Activated T-helper 1 cell treated with Interleukin-2 at 50 U/mL for 16 hours (primary cell): Measurements from ENCODE around the gene TANGO2.

ENCODE experiments used
- DNase-seq: peaks from one replicate; pipeline ENCODE4 v3.0.0-alpha.2; 2020; ENCODE audit warnings: low read depth

Gene TANGO2

GRCh38 chr22:19983741-19984140 is 37.2 kb upstream of the TANGO2 start:
- DNase-seq: no peak

DNA sequence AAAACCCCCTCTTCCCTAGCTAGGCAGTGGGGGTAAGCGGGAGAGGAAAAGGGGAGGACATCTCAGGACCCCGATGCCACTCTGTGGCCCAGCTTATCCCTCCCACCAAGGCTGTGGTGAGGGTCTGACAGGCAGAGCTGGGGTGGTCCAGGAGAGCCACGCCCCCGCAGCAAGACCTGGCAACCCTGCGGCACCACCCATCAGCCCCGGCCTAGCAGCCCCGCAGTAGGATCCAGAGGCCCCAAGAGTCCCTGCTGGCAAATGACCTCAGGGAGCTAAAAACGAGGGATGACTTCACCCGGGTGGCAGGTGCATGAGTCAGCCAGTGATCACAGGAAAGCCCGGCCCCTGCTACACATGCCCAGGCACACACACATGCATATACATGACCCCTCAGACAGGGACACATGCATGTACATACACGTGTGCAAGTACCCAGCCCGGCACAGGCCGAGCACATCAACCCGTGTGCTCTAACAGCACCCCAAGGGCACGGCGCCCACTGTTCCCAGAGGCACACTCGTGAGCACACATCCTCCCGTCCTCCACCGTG is 36.6 kb upstream of the TANGO2 start:
- DNase-seq: no peak

- no peak for DNase-seq
Observed at GRCh38 chr22:19984851-19985811, 35.8 kb upstream of the TANGO2 start.

DNA sequence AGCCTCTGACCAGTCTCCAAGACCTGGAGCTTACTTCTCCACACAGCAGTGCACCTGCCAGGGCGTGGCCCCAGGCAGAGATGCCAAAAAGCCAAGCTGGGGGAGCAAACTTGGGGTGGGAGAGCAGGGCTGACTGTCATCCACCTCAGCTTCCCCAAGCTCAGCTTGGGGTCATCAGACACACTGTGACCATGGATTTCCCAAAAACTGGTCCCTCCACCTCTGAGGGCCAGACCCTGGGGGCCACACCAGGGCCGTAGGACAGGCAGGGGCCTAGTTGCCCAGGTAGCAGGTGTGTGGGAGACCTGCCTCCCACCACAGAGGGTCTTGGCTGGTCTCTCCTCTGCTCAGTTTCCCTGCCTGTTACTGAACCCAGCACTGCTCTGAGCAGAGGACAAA is 34.9 kb upstream of the TANGO2 start:
- no peak for DNase-seq

DNA sequence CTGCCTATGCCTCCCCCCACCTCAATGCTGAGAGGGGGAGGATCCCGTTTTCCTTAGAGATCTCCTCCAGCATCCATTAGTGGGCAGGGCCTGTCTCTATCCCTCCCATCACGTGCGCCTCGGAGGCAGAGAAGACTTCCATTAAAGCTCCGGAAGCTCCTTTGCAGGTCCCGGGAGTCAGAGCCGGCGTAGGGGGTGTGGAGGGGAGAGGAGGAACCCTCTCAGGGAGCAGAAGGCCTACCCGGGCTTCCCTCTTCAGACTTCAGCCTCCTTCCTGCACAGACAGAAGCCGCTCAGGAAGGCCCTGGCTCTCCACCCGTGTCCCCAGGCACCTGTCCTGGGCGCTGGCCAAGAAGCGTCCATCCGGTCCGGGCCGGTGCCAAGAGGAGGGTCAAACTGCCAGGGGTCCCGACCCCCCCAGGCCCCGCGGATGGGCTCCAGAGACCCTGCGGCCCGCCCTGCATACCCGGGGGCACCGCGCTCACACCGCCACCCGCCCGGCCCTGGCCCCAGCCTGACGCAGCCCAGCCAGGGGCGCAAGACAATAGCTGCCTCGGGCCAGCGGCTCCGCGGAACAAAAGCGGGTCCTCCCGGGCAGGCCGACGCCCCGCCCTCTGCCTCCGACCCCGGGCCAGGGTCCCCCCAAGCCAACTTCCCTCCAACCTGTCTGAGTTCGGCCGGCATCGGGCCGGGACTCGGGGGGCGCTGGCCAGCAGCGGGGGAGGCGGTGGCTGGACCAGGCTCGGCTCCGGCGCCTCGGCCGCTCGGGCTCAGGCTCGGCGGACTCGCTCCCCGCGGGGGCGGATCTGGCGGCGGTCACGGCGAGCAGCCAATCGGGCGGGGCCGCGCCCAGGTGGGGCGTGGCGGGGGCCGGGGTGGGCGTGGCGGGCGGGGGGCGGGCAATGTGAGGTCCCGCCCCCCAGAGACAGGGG is 34.2 kb upstream of the TANGO2 start:
- peak; percentile 50 for DNase-seq

DNA sequence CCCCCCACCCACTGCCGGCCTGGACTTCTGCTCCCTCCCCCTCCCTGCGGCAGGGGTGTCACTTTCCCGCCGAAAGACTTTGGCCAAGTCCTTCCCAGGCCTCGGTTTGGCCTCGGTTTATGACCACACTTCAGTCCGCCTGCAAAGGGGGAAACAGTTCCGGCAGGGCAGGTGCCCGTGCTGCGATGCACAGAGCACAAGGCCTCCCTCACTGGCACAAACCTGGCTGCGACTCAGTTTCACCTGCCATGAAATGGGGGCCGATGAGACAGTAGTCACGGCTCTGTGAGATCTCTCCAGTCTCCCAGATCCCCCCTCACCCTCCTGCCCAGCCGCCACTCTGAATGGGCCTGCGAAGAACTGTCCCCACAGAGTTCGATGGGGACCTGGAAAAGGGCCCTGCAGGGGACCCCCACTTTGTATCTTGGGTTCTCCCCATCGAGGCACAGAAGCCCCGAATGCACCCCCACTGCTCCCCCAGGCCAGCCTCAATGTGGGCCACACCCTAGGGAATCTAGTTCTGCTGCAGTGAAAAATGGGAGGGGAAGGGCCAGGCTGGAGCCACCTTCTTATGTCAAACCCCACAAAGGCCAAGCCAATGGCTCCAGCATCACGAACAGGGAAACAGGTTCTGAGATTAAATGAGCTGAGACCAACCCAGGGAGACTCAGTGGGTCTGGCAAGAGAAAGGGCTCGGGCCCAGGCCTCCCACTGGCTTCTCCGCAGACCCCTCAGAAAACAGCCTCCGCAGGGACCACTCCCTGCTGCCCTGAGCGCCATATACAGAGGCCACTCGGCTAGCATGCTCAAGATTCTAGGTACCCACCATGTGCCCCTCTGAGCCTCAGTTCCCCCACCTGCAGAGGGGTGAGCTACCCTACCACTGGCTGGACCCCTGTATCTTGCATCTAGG is 33.3 kb upstream of the TANGO2 start:
- no peak for DNase-seq

GRCh38 chr22:19988331-19988808 is 32.5 kb upstream of the TANGO2 start:
- DNase-seq: no peak

GRCh38 chr22:19988965-19989724 is 31.8 kb upstream of the TANGO2 start:
- no peak for DNase-seq

- no peak for DNase-seq
Observed at GRCh38 chr22:19989725-19990067, 31.2 kb upstream of the TANGO2 start.

- DNase-seq: no peak
Observed at GRCh38 chr22:19990188-19990587, 30.7 kb upstream of the TANGO2 start.

DNA sequence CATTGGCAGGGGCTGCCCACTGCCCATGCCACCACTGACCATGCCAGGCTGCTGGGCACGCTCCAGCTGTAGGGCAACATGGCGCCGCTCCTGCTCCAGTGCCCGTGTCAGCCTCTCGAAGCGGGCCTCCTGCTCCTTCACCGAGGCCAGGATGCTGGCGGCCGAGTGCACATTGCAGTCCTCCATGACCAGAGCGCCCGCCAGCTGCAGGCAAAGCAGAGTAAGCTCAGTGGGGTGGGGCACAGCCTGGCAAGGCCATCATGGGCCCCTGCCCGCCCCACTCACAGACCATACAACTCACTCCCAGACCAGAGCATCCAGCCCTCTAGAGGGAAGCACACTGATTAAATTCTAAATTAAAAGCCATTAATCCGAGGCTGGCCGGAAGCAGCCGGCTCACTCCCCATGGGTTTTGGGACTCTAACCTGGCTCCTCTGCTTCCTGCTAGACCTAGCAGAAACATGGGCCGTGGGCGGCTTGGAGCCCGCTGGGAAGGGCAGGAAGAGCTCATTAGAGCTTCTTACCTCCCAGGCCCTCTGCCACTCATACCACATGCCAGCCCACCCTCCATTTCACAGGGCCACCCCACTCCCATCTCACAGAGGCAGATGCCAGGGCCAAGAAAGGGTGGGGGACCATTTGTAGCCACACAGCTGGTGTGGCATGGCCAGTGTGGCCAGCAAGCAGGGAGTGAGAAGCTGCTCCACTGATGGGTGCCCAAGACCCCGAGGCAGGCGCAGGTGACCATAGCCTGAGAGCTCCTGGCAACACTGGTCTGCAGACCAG is 30.1 kb upstream of the TANGO2 start:
- DNase-seq: no peak

DNA sequence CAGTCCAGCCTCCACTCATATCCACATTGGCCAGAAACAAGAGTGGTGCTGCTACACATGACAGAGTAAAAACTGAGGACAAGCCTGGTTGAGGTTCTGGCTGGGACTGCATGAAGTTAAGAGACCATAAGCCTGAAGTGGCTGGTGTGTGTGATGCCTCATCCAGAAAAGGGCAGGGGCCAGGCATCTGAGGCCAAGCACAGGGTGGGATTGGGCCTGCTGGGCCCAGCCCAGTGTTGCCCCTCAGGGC is 29.6 kb upstream of the TANGO2 start:
- DNase-seq: no peak

DNA sequence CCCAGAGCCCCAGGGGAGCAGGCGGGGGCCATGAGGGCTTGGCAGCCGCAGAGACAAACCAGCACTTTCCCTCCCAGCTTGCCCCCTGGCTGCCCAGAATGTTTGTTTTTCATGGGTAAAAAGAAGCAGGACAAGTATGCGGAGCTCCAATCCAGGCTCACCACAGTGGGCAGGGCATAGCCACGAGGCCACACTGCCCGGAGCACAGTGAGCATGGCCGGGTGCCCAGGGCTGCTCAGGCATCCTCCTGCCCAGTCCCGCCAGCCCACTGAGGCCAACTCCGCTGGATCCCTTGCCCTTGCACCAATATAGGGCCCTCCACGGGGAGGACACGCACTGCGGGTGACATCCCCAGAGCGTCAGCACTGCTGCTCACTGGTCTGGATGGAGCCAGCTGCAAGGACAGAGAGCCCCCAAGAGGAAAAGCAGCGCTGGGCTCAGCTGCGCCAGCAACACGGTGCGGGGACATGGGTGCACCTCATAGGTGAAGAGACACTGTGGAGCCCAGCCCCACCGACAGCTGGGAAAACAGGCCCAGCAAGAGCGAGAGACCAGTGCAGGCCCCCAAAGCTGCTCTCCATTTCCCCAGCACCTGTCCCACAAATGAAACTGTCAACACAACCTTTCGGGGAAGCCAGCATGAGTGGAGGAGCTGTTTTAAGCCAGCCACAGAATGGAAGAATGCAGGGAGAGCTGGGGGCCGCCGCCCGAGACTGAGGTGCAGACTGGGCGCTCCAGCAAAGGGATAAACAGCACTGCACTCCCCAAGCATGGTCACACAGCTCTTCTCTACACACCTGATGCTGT is 29.1 kb upstream of the TANGO2 start:
- DNase-seq: no peak

DNA sequence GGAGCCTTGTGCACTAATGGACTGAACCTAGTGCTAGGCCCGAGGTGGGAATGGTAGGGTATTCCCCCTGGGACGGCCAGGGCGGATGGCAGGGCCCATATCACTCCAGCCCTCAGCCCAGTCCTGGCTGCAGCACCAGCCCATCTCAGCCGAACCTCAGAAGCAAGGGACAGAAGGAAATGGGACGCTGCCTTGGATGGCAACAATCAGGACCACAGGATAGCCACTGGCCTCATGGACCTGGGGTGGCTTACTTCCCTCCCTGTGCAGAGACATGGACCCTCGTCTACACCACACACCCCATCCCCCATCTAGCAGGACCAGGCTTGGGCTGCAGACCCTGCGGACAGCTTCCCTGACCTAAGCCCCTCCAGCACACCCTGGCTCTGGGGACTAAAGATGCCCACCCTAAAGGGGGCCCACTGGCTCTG is 28.4 kb upstream of the TANGO2 start:
- no peak for DNase-seq

- no peak for DNase-seq
Observed at GRCh38 chr22:19992921-19993355, 28.0 kb upstream of the TANGO2 start.

DNA sequence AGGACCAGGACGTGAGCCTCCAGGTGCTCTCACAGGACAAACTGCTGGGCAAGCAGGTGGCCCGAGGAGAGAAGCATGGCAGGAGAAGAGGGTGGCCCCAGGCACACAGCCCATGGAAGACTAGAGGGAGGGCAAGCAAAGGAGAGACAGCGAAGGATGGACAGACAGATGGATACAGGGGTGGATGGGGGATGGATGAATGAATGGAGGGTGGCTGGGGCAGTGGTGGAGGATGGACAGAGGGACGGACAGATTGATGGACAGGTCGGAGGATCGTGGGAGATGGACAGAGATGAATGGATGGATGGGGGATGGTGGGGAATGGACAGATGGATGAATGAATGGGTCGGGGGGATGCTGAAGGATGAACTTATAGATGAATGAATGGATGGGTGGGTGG is 27.0 kb upstream of the TANGO2 start:
- no peak for DNase-seq

DNA sequence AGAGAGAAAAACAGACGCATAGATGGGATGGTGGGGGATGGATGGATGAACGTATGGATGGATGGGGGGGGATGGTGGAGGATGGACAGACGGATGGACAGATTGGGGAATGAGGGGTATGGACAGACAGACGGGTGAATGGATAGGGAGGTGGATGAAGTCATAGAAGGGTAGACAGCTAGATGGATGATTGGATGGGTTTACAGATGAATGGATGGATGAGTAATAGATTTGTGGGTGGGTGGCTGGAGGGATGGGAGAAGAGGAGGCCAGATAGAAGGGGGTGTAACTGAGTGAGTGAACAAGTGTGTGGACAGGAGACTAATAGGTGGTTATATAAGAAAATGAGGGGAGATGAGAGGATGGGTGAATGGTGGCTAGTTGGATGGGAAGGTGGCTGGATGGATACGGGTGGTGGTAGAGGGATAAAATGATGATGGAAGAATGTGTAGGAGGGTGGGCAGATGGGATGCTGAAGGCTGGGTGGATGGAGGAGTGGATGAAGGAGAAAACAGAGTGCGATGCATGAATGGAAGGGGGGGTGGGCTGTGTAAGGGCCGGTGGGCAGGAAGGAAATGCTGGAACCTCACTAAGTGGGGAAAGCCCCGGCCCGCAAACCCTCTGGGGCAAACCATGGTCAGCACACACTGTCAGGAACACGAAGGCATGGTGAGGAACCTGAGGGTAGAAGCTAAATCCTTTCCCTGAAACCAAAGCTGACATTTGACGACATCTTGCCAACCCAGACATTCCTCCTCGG is 25.9 kb upstream of the TANGO2 start:
- no peak for DNase-seq

DNA sequence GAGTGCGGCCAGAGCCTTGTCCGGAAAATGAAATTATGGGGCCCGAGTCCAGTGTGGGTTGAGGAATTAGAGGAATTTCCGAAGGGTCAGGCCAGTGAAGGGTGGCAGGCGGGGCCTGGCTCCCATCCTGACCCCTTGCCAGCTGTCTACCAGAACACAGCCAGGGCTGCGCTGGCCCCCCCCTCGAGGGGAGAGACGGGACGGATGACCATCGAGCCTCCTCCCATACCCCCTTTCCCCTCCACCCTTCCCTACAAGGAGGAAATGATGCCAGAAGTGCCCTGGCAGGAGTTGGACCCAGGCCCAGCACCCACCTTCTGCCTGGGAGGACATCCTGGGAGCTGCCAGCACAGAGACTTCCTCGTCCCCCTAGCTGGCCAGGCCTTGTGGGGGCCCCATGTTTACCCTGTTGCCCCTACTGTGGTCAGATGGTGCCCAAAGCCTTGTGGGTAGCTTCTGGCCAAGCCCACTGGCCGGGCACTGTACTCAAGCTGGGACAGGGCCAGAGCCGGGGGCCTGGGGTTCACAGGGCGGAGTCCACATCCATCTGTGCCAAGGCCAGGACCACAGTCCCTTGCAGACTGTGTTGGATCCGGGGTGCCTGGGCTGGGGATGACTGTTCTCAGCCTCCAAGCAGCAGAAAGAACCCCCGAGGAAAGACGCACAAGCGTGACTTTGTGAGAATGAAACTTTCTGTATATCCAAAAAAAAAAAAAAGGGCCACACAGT is 25.1 kb upstream of the TANGO2 start:
- no peak for DNase-seq
